Spleen (tissue), 11 donors: ENCODE data around the gene SMG7. TPM values are rescaled to one million over a fixed set of nuclear protein-coding genes. Genes with fewer than 3 reads are reported as not detected.

Experiments
- DNase-seq: peaks from one replicate; pipeline ENCODE4 v3.0.0-alpha.2; 2020
- H3K27ac ChIP-seq, 8 donors: fragments of 200-600 bp; sonication (generic) in 7 of 8; 1 replicate in 4 of 8; 2 replicates in 4 of 8; pipeline versions ENCODE4 v1.5.0 to v1.8.0; 2016 to 2021; ENCODE audit warnings: inconsistent platforms in 4 of 8, mild to moderate bottlenecking in 4 of 8, moderate library complexity in 1 of 8
- H3K27me3 ChIP-seq, 7 donors: fragments of 200-600 bp; sonication (generic) in 6 of 7; replicated peaks in 1 of 7; 1 replicate in 4 of 7; 2 replicates in 3 of 7; pipeline versions ENCODE4 v1.5.0 to v1.8.0; 2016 to 2021; ENCODE audit warnings: inconsistent platforms in 3 of 7, mild to moderate bottlenecking in 1 of 7
- H3K36me3 ChIP-seq, 6 donors: fragments of 200-600 bp; sonication (generic) in 5 of 6; 1 replicate in 4 of 6; 2 replicates in 2 of 6; pipeline versions ENCODE4 v1.5.0 to v1.8.0; 2016 to 2021; ENCODE audit warnings: inconsistent platforms in 2 of 6
- H3K4me1 ChIP-seq, 6 donors: fragments of 200-600 bp; sonication (generic) in 5 of 6; 1 replicate in 3 of 6; 2 replicates in 3 of 6; pipeline versions ENCODE4 v1.5.0 to v1.8.0; 2016 to 2021; ENCODE audit warnings: inconsistent platforms in 3 of 6
- H3K4me3 ChIP-seq, 8 donors: fragments of 200-600 bp; sonication (generic) in 7 of 8; 1 replicate in 4 of 8; 2 replicates in 4 of 8; pipeline versions ENCODE4 v1.5.0 to v1.8.0; 2016 to 2021; ENCODE audit warnings: inconsistent platforms in 4 of 8, mild to moderate bottlenecking in 4 of 8, moderate library complexity in 2 of 8
- H3K9me3 ChIP-seq, 8 donors: fragments of 200-600 bp; sonication (generic) in 7 of 8; 1 replicate in 4 of 8; 2 replicates in 4 of 8; pipeline versions ENCODE4 v1.5.0 to v1.8.0; 2016 to 2021; ENCODE audit warnings: inconsistent platforms in 4 of 8
- CTCF ChIP-seq, 11 experiments: fragments of 200-600 bp in 7 of 11; fragments of 450-650 bp in 4 of 11; sonication (generic) in 4 of 11; IDR thresholded peaks in 8 of 11; conservative IDR thresholded peaks in 3 of 11; 1 replicate in 7 of 11; 2 replicates in 4 of 11; pipeline versions ENCODE4 v1.4.0 to v1.8.0; 2016 to 2021; ENCODE audit warnings: antibody characterized with exemption in 11 of 11, inconsistent platforms in 4 of 11, mild to moderate bottlenecking in 1 of 11
- POLR2A ChIP-seq, 3 donors: fragments of 450-650 bp; IDR thresholded peaks; one replicate each; pipeline ENCODE4 v1.5.1; 2017; ENCODE audit warnings: antibody characterized with exemption in 3 of 3, mild to moderate bottlenecking in 1 of 3
- POLR2AphosphoS5 ChIP-seq, 3 donors: sonication (generic); formaldehyde crosslinking; IDR thresholded peaks; one replicate each; pipeline ENCODE4 v1.5.1; 2017; ENCODE audit warnings: antibody characterized with exemption in 3 of 3
- WGBS, 5 donors: extraction: QIAGEN DNeasy Blood & Tissue Kit in 3 of 5; methylation state at CpG; one replicate each; pipeline versions ENCODE4 v1.1.5 to v1.1.7; 2013 to 2018; 5-methylcytosine and 5-hydroxymethylcytosine counted together
- intact Hi-C: fragments of 100-400 bp; cut with DNase I; formaldehyde crosslinking; loops from one replicate; pipeline ENCODE4 v1.15.0; 2023; ENCODE audit warnings: low total_unique reads
- polyA plus RNA-seq, 3 donors: library from polyadenylated mRNA; stranded (reverse); fragments of 200-250 nt; gene quantifications; one replicate each; pipeline ENCODE4 v1.2.1, GENCODE V29; 2013
- total RNA-seq, 7 donors: library from RNA; depleted of rRNA in 3 of 7; stranded (reverse); fragments of >200 nt in 3 of 7; fragmentation: NEBNext Ultra II Directional in 4 of 7; extraction: Animal tissue kit (Norgen Biotek cat#: 25700) in 4 of 7; gene quantifications; one replicate each; pipeline versions ENCODE4 v1.1.0 to v1.2.1, GENCODE V29; 2016 to 2021
- donor health status: healthy with polysubstance abuse.
- donor health status: DM: no; HTN: no; CAD: no; lungs with moderate emphysema.
- donor health status: DM: no; HTN: no; CAD: no.
- donor health status: Bipolar disorder and iron deficiency.
- donor health status: healthy.
- donor health status: DM: no; HTN: no; CAD: no.
- donor health status: DM: yes; HTN: yes; CAD: no.

Gene SMG7
- total and polyA plus RNA-seq, 10 donors = 14.1 to 116 (median 53.5) TPM

GRCh38 chr1:183576537-183576936 is 104.2 kb downstream of the SMG7 start:
- Histone ChIP-seq H3K9me3 (no peaks in the 10 kb centered on the region), H3K36me3 (peaks cover 0 to 79% (median 8%) of the 10 kb centered on the region in 6 donors), H3K27ac (no peak overlapping the region), H3K4me1 (peaks cover 7 to 50% (median 25%) of the 10 kb centered on the region in 6 donors), H3K4me3 (no peak overlapping the region), H3K27me3 (no peaks in the 10 kb centered on the region)
- TF ChIP-seq POLR2A (IDR thresholded peaks at IDR 0.05) (no peak), CTCF (IDR thresholded peaks at IDR 0.05 in 8 of 11, conservative IDR thresholded peaks at IDR 0.05 in 3 of 11) (no peak), POLR2AphosphoS5 (IDR thresholded peaks at IDR 0.05) (no peak)
- intact Hi-C loops = no loop called here
- 64 to 85% (median 73%) methylated on average over 8 of the region's 8 CpGs for WGBS, 5 donors
- peak; percentile 12 for DNase-seq

- intact Hi-C loops = no loop called here
- H3K27ac ChIP-seq = peak overlapping the region in 2 of 8 donors; percentile 95 to 98
- no peak for TF ChIP-seq POLR2AphosphoS5 (IDR thresholded peaks at IDR 0.05)
- TF ChIP-seq POLR2A (IDR thresholded peaks at IDR 0.05) = no peak
- TF ChIP-seq CTCF (IDR thresholded peaks at IDR 0.05 in 8 of 11, conservative IDR thresholded peaks at IDR 0.05 in 3 of 11) = no peak
- H3K4me3 ChIP-seq = no peak overlapping the region
- no peaks in the 10 kb centered on the region for H3K27me3 ChIP-seq
- WGBS, 5 donors = 64 to 80% (median 70%) methylated on average over 7 of the region's 7 CpGs
- peaks cover 7 to 65% (median 34%) of the 10 kb centered on the region in 6 donors for H3K4me1 ChIP-seq
- H3K9me3 ChIP-seq = no peaks in the 10 kb centered on the region
- peaks cover 0 to 79% (median 7%) of the 10 kb centered on the region in 6 donors for H3K36me3 ChIP-seq
- no peak for DNase-seq
Measured at GRCh38 chr1:183577897-183578465, 105.7 kb downstream of the SMG7 start.

GRCh38 chr1:183578856-183579255 is 106.6 kb downstream of the SMG7 start:
- Histone ChIP-seq H3K9me3 (no peaks in the 10 kb centered on the region), H3K27me3 (no peaks in the 10 kb centered on the region), H3K27ac (peak overlapping the region in 3 of 8 donors; percentile 19 to 98 (median 95)), H3K4me1 (peaks cover 7 to 73% (median 35%) of the 10 kb centered on the region in 6 donors), H3K36me3 (peaks cover 0 to 77% (median 6%) of the 10 kb centered on the region in 6 donors), H3K4me3 (no peak overlapping the region)
- intact Hi-C loops = no loop called here
- no peak for DNase-seq
- TF ChIP-seq CTCF (IDR thresholded peaks at IDR 0.05 in 8 of 11, conservative IDR thresholded peaks at IDR 0.05 in 3 of 11) (no peak), POLR2AphosphoS5 (IDR thresholded peaks at IDR 0.05) (peak in 1 of 3 donors; percentile 24), POLR2A (IDR thresholded peaks at IDR 0.05) (no peak)
- WGBS, 5 donors = 89 to 100% (median 96%) methylated on average over 1 to 2 of the region's 2 CpGs

- no peaks in the 10 kb centered on the region for H3K27me3 ChIP-seq
- peaks cover 0 to 77% (median 3%) of the 10 kb centered on the region in 6 donors for H3K36me3 ChIP-seq
- H3K4me3 ChIP-seq = peak overlapping the region in 1 of 8 donors; percentile 54
- H3K27ac ChIP-seq = peak overlapping the region; percentile 27 to 98 (median 80)
- 5 to 12% (median 6%) methylated on average over 8 of the region's 8 CpGs for WGBS, 5 donors
- H3K9me3 ChIP-seq = no peaks in the 10 kb centered on the region
- peaks cover 7 to 86% (median 38%) of the 10 kb centered on the region in 6 donors for H3K4me1 ChIP-seq
- DNase-seq = no peak
- intact Hi-C loops = no loop called here
- TF ChIP-seq POLR2A (IDR thresholded peaks at IDR 0.05) (no peak), CTCF (IDR thresholded peaks at IDR 0.05 in 8 of 11, conservative IDR thresholded peaks at IDR 0.05 in 3 of 11) (peak in 3 of 11 experiments; percentile 11 to 33 (median 20)), POLR2AphosphoS5 (IDR thresholded peaks at IDR 0.05) (peak in 2 of 3 donors; percentile 44 to 87)
Measured at GRCh38 chr1:183580281-183580682, 108.0 kb downstream of the SMG7 start.
